ENCODE results near the gene STRN4.

The STRN4 gene

GRCh38 chr19:46687438-46688145 lies 58.7 kb downstream of the STRN4 start:
- Histone ChIP-seq H3K9me3 (ENCODE audit: control insufficient read depth in 5 of 5, low read length in 5 of 5) (no peaks in the 10 kb centered on the region), H3K27me3 (ENCODE audit: control insufficient read depth in 5 of 5, insufficient read depth in 4 of 5, low read length in 5 of 5) (no peaks in the 10 kb centered on the region), H3K9ac (ENCODE audit: low read length in 5 of 5) (no peak overlapping the region), H3K27ac (ENCODE audit: low read depth, low read length) (no peak overlapping the region), H3K4me3 (ENCODE audit: low read depth in 1 of 5, low read length in 5 of 5) (no peak overlapping the region), H3K36me3 (ENCODE audit: control insufficient read depth in 5 of 5, insufficient read depth in 5 of 5, low read length in 5 of 5) (peaks cover 8 to 93% (median 79%) of the 10 kb centered on the region in 5 donors), H3K4me1 (ENCODE audit: control insufficient read depth in 5 of 5, insufficient read depth in 5 of 5, low read length in 5 of 5) (no peaks in the 10 kb centered on the region)

- H3K27me3 ChIP-seq (ENCODE audit: control insufficient read depth in 5 of 5, insufficient read depth in 4 of 5, low read length in 5 of 5), result no peaks in the 10 kb centered on the region
- peaks cover 4 to 84% (median 66%) of the 10 kb centered on the region in 5 donors for H3K36me3 ChIP-seq (ENCODE audit: control insufficient read depth in 5 of 5, insufficient read depth in 5 of 5, low read length in 5 of 5)
- no peak overlapping the region for H3K27ac ChIP-seq (ENCODE audit: low read depth, low read length)
- no peak overlapping the region for H3K9ac ChIP-seq (ENCODE audit: low read length in 5 of 5)
- H3K9me3 ChIP-seq (ENCODE audit: control insufficient read depth in 5 of 5, low read length in 5 of 5), result no peaks in the 10 kb centered on the region
- no peak overlapping the region for H3K4me3 ChIP-seq (ENCODE audit: low read depth in 1 of 5, low read length in 5 of 5)
- no peaks in the 10 kb centered on the region for H3K4me1 ChIP-seq (ENCODE audit: control insufficient read depth in 5 of 5, insufficient read depth in 5 of 5, low read length in 5 of 5)
Observed at GRCh38 chr19:46685189-46685588, 61.1 kb downstream of the STRN4 start.

GRCh38 chr19:46678110-46678732 lies 68.0 kb downstream of the STRN4 start:
- peaks cover 0 to 83% (median 71%) of the 10 kb centered on the region in 5 donors for H3K36me3 ChIP-seq (ENCODE audit: control insufficient read depth in 5 of 5, insufficient read depth in 5 of 5, low read length in 5 of 5)
- H3K27me3 ChIP-seq (ENCODE audit: control insufficient read depth in 5 of 5, insufficient read depth in 4 of 5, low read length in 5 of 5), result no peaks in the 10 kb centered on the region
- H3K27ac ChIP-seq (ENCODE audit: low read depth, low read length), result no peak overlapping the region
- H3K4me1 ChIP-seq (ENCODE audit: control insufficient read depth in 5 of 5, insufficient read depth in 5 of 5, low read length in 5 of 5), result no peaks in the 10 kb centered on the region
- no peak overlapping the region for H3K4me3 ChIP-seq (ENCODE audit: low read depth in 1 of 5, low read length in 5 of 5)
- no peak overlapping the region for H3K9ac ChIP-seq (ENCODE audit: low read length in 5 of 5)
- H3K9me3 ChIP-seq (ENCODE audit: control insufficient read depth in 5 of 5, low read length in 5 of 5), result no peaks in the 10 kb centered on the region

GRCh38 chr19:46674416-46675178 lies 71.7 kb downstream of the STRN4 start:
- Histone ChIP-seq H3K27me3 (ENCODE audit: control insufficient read depth in 5 of 5, insufficient read depth in 4 of 5, low read length in 5 of 5) (no peaks in the 10 kb centered on the region), H3K4me1 (ENCODE audit: control insufficient read depth in 5 of 5, insufficient read depth in 5 of 5, low read length in 5 of 5) (no peaks in the 10 kb centered on the region), H3K9ac (ENCODE audit: low read length in 5 of 5) (no peak overlapping the region), H3K4me3 (ENCODE audit: low read depth in 1 of 5, low read length in 5 of 5) (no peak overlapping the region), H3K27ac (ENCODE audit: low read depth, low read length) (no peak overlapping the region), H3K36me3 (ENCODE audit: control insufficient read depth in 5 of 5, insufficient read depth in 5 of 5, low read length in 5 of 5) (peaks cover 0 to 70% (median 55%) of the 10 kb centered on the region in 5 donors), H3K9me3 (ENCODE audit: control insufficient read depth in 5 of 5, low read length in 5 of 5) (no peaks in the 10 kb centered on the region)

- Histone ChIP-seq H3K27ac (ENCODE audit: low read depth, low read length) (no peak overlapping the region), H3K4me1 (ENCODE audit: control insufficient read depth in 5 of 5, insufficient read depth in 5 of 5, low read length in 5 of 5) (no peaks in the 10 kb centered on the region), H3K27me3 (ENCODE audit: control insufficient read depth in 5 of 5, insufficient read depth in 4 of 5, low read length in 5 of 5) (no peaks in the 10 kb centered on the region), H3K9ac (ENCODE audit: low read length in 5 of 5) (no peak overlapping the region), H3K36me3 (ENCODE audit: control insufficient read depth in 5 of 5, insufficient read depth in 5 of 5, low read length in 5 of 5) (peaks cover 0 to 32% (median 23%) of the 10 kb centered on the region in 5 donors), H3K4me3 (ENCODE audit: low read depth in 1 of 5, low read length in 5 of 5) (no peak overlapping the region), H3K9me3 (ENCODE audit: control insufficient read depth in 5 of 5, low read length in 5 of 5) (no peaks in the 10 kb centered on the region)
Observed at GRCh38 chr19:46670813-46671212, 75.4 kb downstream of the STRN4 start.
